ENCODE measurements around the gene KLF2. TPM values are rescaled to one million over a fixed set of nuclear protein-coding genes. Genes with fewer than 3 reads are reported as not detected.

The KLF2 gene
- 1.2 and 7.0 TPM in 2 replicates for total RNA-seq

GRCh38 chr19:16324384-16325160, at the start of gene KLF2:
Gene KLF2, plus strand, starts transcription at chr19:16324826. Its CDS starts 98 bp downstream, at chr19:16324924.

Other genes starting within 250 kb of the KLF2 start
- 925 and 1,202 TPM in 2 replicates for gene TPM4, start 248.3 kb upstream of the KLF2 start, total RNA-seq
- gene RAB8A, start 212.9 kb upstream of the KLF2 start, total RNA-seq = 35.2 and 58.6 TPM in 2 replicates
- gene HSH2D, start 181.1 kb upstream of the KLF2 start, total RNA-seq = not detected in 2 replicates
- gene CIB3, start 151.3 kb upstream of the KLF2 start, total RNA-seq = not detected in 2 replicates
- 106 and 134 TPM in 2 replicates for gene FAM32A, start 139.4 kb upstream of the KLF2 start, total RNA-seq
- gene AP1M1, start 126.9 kb upstream of the KLF2 start, total RNA-seq = 124 and 132 TPM in 2 replicates
- gene EPS15L1, start 147.1 kb downstream of the KLF2 start, total RNA-seq = 6.9 and 12.7 TPM in 2 replicates
- 0.39 and 0.56 TPM in 2 replicates for gene CALR3, start 171.3 kb downstream of the KLF2 start, total RNA-seq
- 3.2 and 3.8 TPM in 2 replicates for gene C19orf44, start 171.6 kb downstream of the KLF2 start, total RNA-seq
- 5.3 and 13.3 TPM in 2 replicates for gene CHERP, start 217.6 kb downstream of the KLF2 start, total RNA-seq
- 34.3 and 35.2 TPM in 2 replicates for gene SLC35E1, start 247.6 kb downstream of the KLF2 start, total RNA-seq

All from epithelial cell of alveolus of lung (primary cell).